ENCODE measurements around the gene PTGDR. TPM values are rescaled to one million over a fixed set of nuclear protein-coding genes. Genes with fewer than 3 reads are reported as not detected.
A peak's percentile ranks its signal among the peaks of the same experiment; 100 is the strongest.

PTGDR gene
- total RNA-seq, 2 experiments from 2014 or later, result 0.25 to 0.38 TPM

DNA sequence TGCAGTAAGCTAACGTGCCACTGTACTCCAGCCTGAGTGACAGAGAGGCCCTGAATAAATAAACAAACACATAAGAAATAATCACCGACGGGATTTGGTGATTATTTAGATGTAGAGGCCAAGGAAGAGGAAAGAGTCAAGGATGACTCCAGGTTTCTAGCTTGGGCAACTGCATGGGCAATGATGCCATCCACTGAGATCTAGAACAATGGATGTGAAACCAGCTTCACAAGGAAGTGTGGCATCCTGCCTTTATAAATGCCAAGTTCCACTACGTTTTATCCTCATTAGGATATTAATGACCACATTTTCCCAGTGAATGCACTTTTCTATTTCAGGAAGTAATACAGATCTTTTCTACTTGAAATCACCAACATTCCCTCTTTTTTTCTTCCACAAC is 35.7 kb downstream of the PTGDR start:
- POLR2A ChIA-PET, result interaction anchor here (0.9 to 4.0 kb wide), 3 partner anchors 12 to 249 kb away, joined by 3 to 27 read pairs (median 3); partner anchors contain the start of gene PTGER2
- CTCF ChIA-PET, result interaction anchor here (1.0 kb wide), 1 partner anchor 98 kb away, joined by 3 read pairs; no protein-coding TSS in a partner anchor
- Mint-ChIP-seq H3K27ac (no peak overlapping the region), H3K36me3 (ENCODE audit: low read depth) (peaks cover 33% of the 10 kb centered on the region), H3K27me3 (peaks cover 12% of the 10 kb centered on the region), H3K9me3 (no peaks in the 10 kb centered on the region), H3K4me1 (peaks cover 49% of the 10 kb centered on the region), H3K4me3 (no peak overlapping the region)
- DNase-seq, result no peak

GRCh38 chr14:52304248-52304904 is 36.9 kb downstream of the PTGDR start:
- H3K27me3 Mint-ChIP-seq, result peaks cover 12% of the 10 kb centered on the region
- peaks cover 49% of the 10 kb centered on the region for H3K4me1 Mint-ChIP-seq
- ChIA-PET CTCF (interaction anchor here (1.0 to 1.8 kb wide), 4 partner anchors 10 to 98 kb away, joined by 3 to 5 read pairs (median 4); partner anchors contain the start of gene PTGER2), POLR2A (interaction anchor here (0.7 to 4.0 kb wide), 3 partner anchors 11 to 58 kb away, joined by 4 to 27 read pairs (median 4); partner anchors contain the start of gene PTGER2)
- H3K4me3 Mint-ChIP-seq, result no peak overlapping the region
- peaks cover 43% of the 10 kb centered on the region for H3K36me3 Mint-ChIP-seq (ENCODE audit: low read depth)
- DNase-seq, result no peak
- H3K27ac Mint-ChIP-seq, result no peak overlapping the region
- H3K9me3 Mint-ChIP-seq, result no peaks in the 10 kb centered on the region

GRCh38 chr14:52305014-52305413 is 37.5 kb downstream of the PTGDR start:
- Mint-ChIP-seq H3K9me3 (no peaks in the 10 kb centered on the region), H3K4me3 (no peak overlapping the region), H3K4me1 (peaks cover 52% of the 10 kb centered on the region), H3K36me3 (ENCODE audit: low read depth) (peaks cover 50% of the 10 kb centered on the region), H3K27ac (no peak overlapping the region), H3K27me3 (peaks cover 12% of the 10 kb centered on the region)
- CTCF ChIA-PET, result interaction anchor here (1.0 to 1.8 kb wide), 4 partner anchors 9 to 110 kb away, joined by 3 to 8 read pairs (median 4); partner anchors contain the start of gene PTGER2
- no peak for DNase-seq
- POLR2A ChIA-PET, result interaction anchor here (0.6 to 4.0 kb wide), 5 partner anchors 10 to 58 kb away, joined by 3 to 27 read pairs (median 4); partner anchors contain the start of gene PTGER2

- peaks cover 57% of the 10 kb centered on the region for H3K4me1 Mint-ChIP-seq
- ChIA-PET POLR2A (no interaction called here), CTCF (no interaction called here)
- no peak for DNase-seq
- peaks cover 9% of the 10 kb centered on the region for H3K27me3 Mint-ChIP-seq
- H3K9me3 Mint-ChIP-seq, result no peaks in the 10 kb centered on the region
- peaks cover 67% of the 10 kb centered on the region for H3K36me3 Mint-ChIP-seq (ENCODE audit: low read depth)
- H3K4me3 Mint-ChIP-seq, result no peak overlapping the region
- H3K27ac Mint-ChIP-seq, result no peak overlapping the region
Measured at GRCh38 chr14:52307376-52307775, 39.9 kb downstream of the PTGDR start.

GRCh38 chr14:52307905-52308304 is 40.4 kb downstream of the PTGDR start:
- Mint-ChIP-seq H3K27me3 (peaks cover 9% of the 10 kb centered on the region), H3K27ac (no peak overlapping the region), H3K4me1 (peaks cover 58% of the 10 kb centered on the region), H3K4me3 (no peak overlapping the region), H3K9me3 (no peaks in the 10 kb centered on the region), H3K36me3 (ENCODE audit: low read depth) (peaks cover 72% of the 10 kb centered on the region)
- CTCF ChIA-PET, result no interaction called here
- POLR2A ChIA-PET, result no interaction called here
- DNase-seq, result no peak

DNA sequence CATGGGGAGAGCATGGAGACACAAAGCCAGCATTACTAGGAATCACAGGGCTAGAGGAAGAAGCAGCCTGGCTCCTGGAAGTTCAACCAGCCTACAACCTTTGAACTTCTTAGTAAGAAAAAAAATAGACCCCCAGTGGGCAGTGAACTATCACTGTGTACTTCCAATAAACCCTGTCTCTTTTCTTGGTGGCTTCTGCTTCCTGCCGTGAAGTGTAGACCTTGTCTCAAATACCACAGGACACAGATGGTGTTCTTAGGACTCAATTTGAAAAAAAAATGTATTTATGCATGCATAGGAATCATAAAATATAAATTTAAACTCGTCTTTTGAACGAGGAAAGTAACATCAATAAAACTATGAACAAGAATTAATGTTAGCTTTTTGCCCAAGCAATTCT is 43.0 kb downstream of the PTGDR start:
- no peaks in the 10 kb centered on the region for H3K9me3 Mint-ChIP-seq
- H3K36me3 Mint-ChIP-seq (ENCODE audit: low read depth), result peaks cover 82% of the 10 kb centered on the region
- H3K27ac Mint-ChIP-seq, result no peak overlapping the region
- no peak for DNase-seq
- POLR2A ChIA-PET, result interaction anchor here (1.2 to 11.5 kb wide), 7 partner anchors 10 to 449 kb away, joined by 3 to 254 read pairs (median 6); no protein-coding TSS in a partner anchor
- CTCF ChIA-PET, result interaction anchor here (1.3 to 1.7 kb wide), 2 partner anchors 11 to 112 kb away, joined by 4 to 6 read pairs; no protein-coding TSS in a partner anchor
- peaks cover 2% of the 10 kb centered on the region for H3K27me3 Mint-ChIP-seq
- H3K4me1 Mint-ChIP-seq, result peaks cover 57% of the 10 kb centered on the region
- H3K4me3 Mint-ChIP-seq, result peak overlapping the region; percentile 92

GRCh38 chr14:52312931-52313355 is 45.4 kb downstream of the PTGDR start:
- Mint-ChIP-seq H3K4me1 (peaks cover 59% of the 10 kb centered on the region), H3K36me3 (ENCODE audit: low read depth) (peaks cover 95% of the 10 kb centered on the region), H3K27ac (peak overlapping the region; percentile 94), H3K9me3 (no peaks in the 10 kb centered on the region), H3K27me3 (peaks cover 5% of the 10 kb centered on the region), H3K4me3 (peak overlapping the region; percentile 92)
- CTCF ChIA-PET, result interaction anchor here (1.5 to 7.0 kb wide), 3 partner anchors 13 to 155 kb away, joined by 3 to 28 read pairs (median 19); no protein-coding TSS in a partner anchor
- POLR2A ChIA-PET, result interaction anchor here (0.6 to 11.5 kb wide), 13 partner anchors 9 to 451 kb away, joined by 3 to 254 read pairs (median 12); partner anchors contain the start of genes GNG2, GPR137C and TXNDC16
- no peak for DNase-seq

GRCh38 chr14:52313462-52313861 is 46.0 kb downstream of the PTGDR start:
- POLR2A ChIA-PET, result interaction anchor here (0.6 to 11.5 kb wide), 28 partner anchors 9 to 467 kb away, joined by 3 to 254 read pairs (median 5); partner anchors contain the start of genes ERO1A, GNG2, GPR137C and TXNDC16
- no peak for DNase-seq
- CTCF ChIA-PET, result interaction anchor here (1.4 to 7.0 kb wide), 4 partner anchors 13 to 154 kb away, joined by 3 to 28 read pairs (median 12); no protein-coding TSS in a partner anchor
- peak overlapping the region; percentile 94 for H3K27ac Mint-ChIP-seq
- no peaks in the 10 kb centered on the region for H3K9me3 Mint-ChIP-seq
- peaks cover 5% of the 10 kb centered on the region for H3K27me3 Mint-ChIP-seq
- H3K36me3 Mint-ChIP-seq (ENCODE audit: low read depth), result peaks cover 95% of the 10 kb centered on the region
- H3K4me1 Mint-ChIP-seq, result peaks cover 58% of the 10 kb centered on the region
- peak overlapping the region; percentile 92 for H3K4me3 Mint-ChIP-seq

DNA sequence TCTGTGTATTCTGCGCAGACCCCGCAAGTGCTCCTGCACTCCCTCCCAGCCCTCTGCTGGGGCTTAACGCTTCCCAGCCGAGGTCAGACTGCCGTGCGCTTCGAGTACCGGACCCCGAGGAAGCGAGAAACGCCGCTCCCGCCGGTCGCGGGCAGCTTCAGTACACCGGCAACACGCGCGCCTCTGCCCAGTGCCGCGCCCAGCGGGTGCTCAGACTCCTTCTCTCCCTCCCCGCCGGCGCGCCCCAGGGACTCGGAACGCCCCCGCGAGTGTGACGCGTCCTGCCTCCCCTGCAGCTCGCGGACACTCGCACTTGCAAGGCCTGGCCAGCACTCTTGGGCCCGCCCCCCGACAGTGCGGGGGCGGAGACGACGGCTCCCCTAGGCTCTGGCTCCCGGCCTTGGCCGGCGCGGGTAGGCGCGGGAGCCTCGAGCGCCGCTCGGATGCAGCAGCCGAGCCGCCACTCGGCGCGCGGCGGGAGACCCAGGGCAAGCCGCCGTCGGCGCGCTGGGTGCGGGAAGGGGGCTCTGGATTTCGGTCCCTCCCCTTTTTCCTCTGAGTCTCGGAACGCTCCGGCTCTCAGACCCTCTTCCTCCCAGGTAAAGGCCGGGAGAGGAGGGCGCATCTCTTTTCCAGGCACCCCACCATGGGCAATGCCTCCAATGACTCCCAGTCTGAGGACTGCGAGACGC is 46.6 kb downstream of the PTGDR start, which contains the start of gene PTGER2:
PTGER2 (plus strand) TSS at position 410 of the 692 bp plus-strand sequence; CDS start at position 647, 237 bp downstream.
- Mint-ChIP-seq H3K9me3 (no peaks in the 10 kb centered on the region), H3K27ac (peak within 1 kb of the TSS; percentile 97), H3K4me3 (peak within 1 kb of the TSS; percentile 92), H3K36me3 (ENCODE audit: low read depth) (peaks cover 96% of the 10 kb centered on the region), H3K27me3 (peaks cover 5% of the 10 kb centered on the region), H3K4me1 (peaks cover 63% of the 10 kb centered on the region)
- peak; percentile 93 for DNase-seq
- ChIA-PET POLR2A (interaction anchor here (0.6 to 11.5 kb wide), 27 partner anchors 10 to 467 kb away, joined by 3 to 254 read pairs (median 5); partner anchors contain the start of genes ERO1A, GNG2, GPR137C and TXNDC16), CTCF (interaction anchor here (1.1 to 7.0 kb wide), 6 partner anchors 9 to 90 kb away, joined by 3 to 28 read pairs (median 6); no protein-coding TSS in a partner anchor)

GRCh38 chr14:52314595-52315354 is 47.3 kb downstream of the PTGDR start:
- H3K4me3 Mint-ChIP-seq, result peak overlapping the region; percentile 92
- H3K27me3 Mint-ChIP-seq, result peaks cover 5% of the 10 kb centered on the region
- ChIA-PET CTCF (interaction anchor here (1.1 to 7.0 kb wide), 6 partner anchors 10 to 89 kb away, joined by 3 to 28 read pairs (median 6); no protein-coding TSS in a partner anchor), POLR2A (interaction anchor here (1.0 to 11.5 kb wide), 25 partner anchors 10 to 468 kb away, joined by 3 to 254 read pairs (median 6); partner anchors contain the start of genes ERO1A, GNG2, GPR137C and TXNDC16)
- H3K36me3 Mint-ChIP-seq (ENCODE audit: low read depth), result peaks cover 96% of the 10 kb centered on the region
- no peaks in the 10 kb centered on the region for H3K9me3 Mint-ChIP-seq
- H3K4me1 Mint-ChIP-seq, result peaks cover 64% of the 10 kb centered on the region
- peak; percentile 53 for DNase-seq
- H3K27ac Mint-ChIP-seq, result peak overlapping the region; percentile 97

- no peaks in the 10 kb centered on the region for H3K9me3 Mint-ChIP-seq
Measured at GRCh38 chr14:52315355-52315718, 47.8 kb downstream of the PTGDR start.

More at GRCh38 chr14:52315355-52315718, 47.8 kb downstream of the PTGDR start:
- ChIA-PET CTCF (interaction anchor here (2.0 to 7.0 kb wide), 3 partner anchors 15 to 86 kb away, joined by 6 to 28 read pairs (median 19); no protein-coding TSS in a partner anchor), POLR2A (interaction anchor here (0.7 to 11.5 kb wide), 14 partner anchors 10 to 468 kb away, joined by 3 to 254 read pairs (median 8); partner anchors contain the start of genes GNG2, GPR137C and TXNDC16)
- H3K27me3 Mint-ChIP-seq, result peaks cover 5% of the 10 kb centered on the region
- H3K36me3 Mint-ChIP-seq (ENCODE audit: low read depth), result peaks cover 98% of the 10 kb centered on the region
- peak overlapping the region; percentile 92 for H3K4me3 Mint-ChIP-seq
- H3K4me1 Mint-ChIP-seq, result peaks cover 65% of the 10 kb centered on the region
- peak overlapping the region; percentile 97 for H3K27ac Mint-ChIP-seq
- peak; percentile 39 for DNase-seq
